HG02970 (cell line): ENCODE measurements around the gene TMEM238L.

Source experiments
- ATAC-seq: cut with Tn5 transposase; IDR thresholded peaks from one replicate; pipeline ENCODE4 v1.9.1; 2021; ENCODE audit warnings: mild to moderate bottlenecking, moderate library complexity, moderate number of reproducible peaks; ENCODE audit not compliant: unreplicated experiment, low FRiP score

Gene TMEM238L

GRCh38 chr17:10776381-10776780 lies 27.5 kb downstream of the TMEM238L start:
- no peak for ATAC-seq

GRCh38 chr17:10775740-10776356 lies 28.1 kb downstream of the TMEM238L start:
- ATAC-seq: no peak

- no peak for ATAC-seq
Observed at GRCh38 chr17:10775058-10775457, 28.8 kb downstream of the TMEM238L start.

- ATAC-seq: no peak
Observed at GRCh38 chr17:10773391-10773790, 30.5 kb downstream of the TMEM238L start.

GRCh38 chr17:10772425-10773380 lies 31.2 kb downstream of the TMEM238L start:
- ATAC-seq: no peak

- no peak for ATAC-seq
Observed at GRCh38 chr17:10771148-10771547, 32.8 kb downstream of the TMEM238L start.

GRCh38 chr17:10769840-10770239 lies 34.1 kb downstream of the TMEM238L start:
- no peak for ATAC-seq

GRCh38 chr17:10768750-10769251 lies 35.1 kb downstream of the TMEM238L start:
- no peak for ATAC-seq

- no peak for ATAC-seq
Observed at GRCh38 chr17:10767232-10767631, 36.7 kb downstream of the TMEM238L start.

- ATAC-seq: no peak
Observed at GRCh38 chr17:10762037-10762436, 41.9 kb downstream of the TMEM238L start.

GRCh38 chr17:10761281-10761680 lies 42.6 kb downstream of the TMEM238L start:
- no peak for ATAC-seq

- ATAC-seq: no peak
Observed at GRCh38 chr17:10758062-10758461, 45.8 kb downstream of the TMEM238L start.

GRCh38 chr17:10757647-10758046 lies 46.3 kb downstream of the TMEM238L start:
- ATAC-seq: no peak

- ATAC-seq: no peak
Observed at GRCh38 chr17:10757067-10757466, 46.8 kb downstream of the TMEM238L start.

GRCh38 chr17:10756619-10757018 lies 47.3 kb downstream of the TMEM238L start:
- ATAC-seq: no peak

GRCh38 chr17:10756185-10756584 lies 47.7 kb downstream of the TMEM238L start:
- no peak for ATAC-seq

GRCh38 chr17:10755592-10756127 lies 48.2 kb downstream of the TMEM238L start:
- no peak for ATAC-seq

- no peak for ATAC-seq
Observed at GRCh38 chr17:10754861-10755591, 48.9 kb downstream of the TMEM238L start.

- no peak for ATAC-seq
Observed at GRCh38 chr17:10754109-10754508, 49.8 kb downstream of the TMEM238L start.

GRCh38 chr17:10752696-10753095 lies 51.2 kb downstream of the TMEM238L start:
- no peak for ATAC-seq

- ATAC-seq: no peak
Observed at GRCh38 chr17:10751563-10751962, 52.3 kb downstream of the TMEM238L start.
